Psoas muscle (tissue), 8 donors: ENCODE data around the gene DHRS1. TPM values are rescaled to one million over a fixed set of nuclear protein-coding genes. Genes with fewer than 3 reads are reported as not detected.

Source experiments
- ATAC-seq, 4 donors: fragments of 200-7000 bp; cut with Tn5 transposase; one replicate each; pipeline ENCODE4 v1.9.1; 2020; ENCODE audit warnings: moderate library complexity in 3 of 4, mild to moderate bottlenecking in 2 of 4
- DNase-seq, 2 donors: peaks; one replicate each; pipeline ENCODE4 v3.0.0-alpha.2; 2020
- H3K27ac ChIP-seq: fragments of 200-600 bp; one replicate; pipeline ENCODE4 v1.8.0; 2022
- H3K27me3 ChIP-seq, 3 donors: fragments of 200-600 bp in 1 of 3; one replicate each; pipeline versions ENCODE4 v1.6.1 to v1.8.0; 2013 to 2022; ENCODE audit warnings: low read length in 2 of 3, mild to moderate bottlenecking in 2 of 3, moderate library complexity in 1 of 3; ENCODE audit not compliant: insufficient read depth in 3 of 3
- H3K36me3 ChIP-seq, 2 donors: fragments of 200-600 bp in 1 of 2; one replicate each; pipeline versions ENCODE4 v1.6.1 to v1.8.0; 2013 to 2022; ENCODE audit warnings: low read depth in 1 of 2, mild to moderate bottlenecking in 1 of 2, moderate library complexity in 1 of 2; ENCODE audit not compliant: insufficient read depth in 1 of 2
- H3K4me1 ChIP-seq: fragments of 200-600 bp; one replicate; pipeline ENCODE4 v1.8.0; 2022
- H3K4me3 ChIP-seq: fragments of 200-600 bp; one replicate; pipeline ENCODE4 v1.8.0; 2022; ENCODE audit warnings: mild to moderate bottlenecking
- H3K9me3 ChIP-seq: fragments of 200-600 bp; one replicate; pipeline ENCODE4 v1.8.0; 2022
- WGBS, 3 donors: extraction: QIAGEN DNeasy Blood & Tissue Kit; methylation state at CpG; one replicate each; pipeline versions ENCODE4 v1.1.6 to v1.1.7; 2013; 5-methylcytosine and 5-hydroxymethylcytosine counted together
- intact Hi-C, 2 donors: fragments of 100-400 bp; cut with DNase I; formaldehyde crosslinking; loops; one replicate each; pipeline versions ENCODE4 v1.11.0 to v1.14.2; 2022
- polyA plus RNA-seq, 3 donors: library from polyadenylated mRNA; stranded (reverse); fragments of 200-250 nt; gene quantifications; one replicate each; pipeline ENCODE4 v1.2.3, GENCODE V29; 2013
- total RNA-seq, 4 donors: library from RNA; stranded (reverse); fragmentation: NEBNext Ultra II Directional in 2 of 4; extraction: Animal tissue kit (Norgen Biotek cat#: 25700) in 2 of 4; gene quantifications; one replicate each; pipeline versions ENCODE4 v1.2.1 to v1.2.4, GENCODE V29; 2021 to 2023
- TF ChIP-seq, protein P1 (sequence below): fragments of 200-600 bp; IDR thresholded peaks from one replicate; pipeline ENCODE4 v1.8.0; 2022; ENCODE audit warnings: antibody characterized with exemption
- donor health status: healthy with polysubstance abuse.
- donor health status: DM: no; HTN: no; CAD: no; lungs with moderate emphysema.
- donor health status: Bipolar disorder and iron deficiency.
- donor health status: healthy.
- donor health status: DM: yes; HTN: yes; CAD: no.
- donor health status: DM: no; HTN: no; CAD: no.
- donor health status: DM: no; HTN: no; CAD: no.
- donor health status: DM: yes; HTN: yes; CAD: no.

Gene DHRS1
- total and polyA plus RNA-seq, 7 donors, result 1.5 to 6.4 (median 3.1) TPM

DNA sequence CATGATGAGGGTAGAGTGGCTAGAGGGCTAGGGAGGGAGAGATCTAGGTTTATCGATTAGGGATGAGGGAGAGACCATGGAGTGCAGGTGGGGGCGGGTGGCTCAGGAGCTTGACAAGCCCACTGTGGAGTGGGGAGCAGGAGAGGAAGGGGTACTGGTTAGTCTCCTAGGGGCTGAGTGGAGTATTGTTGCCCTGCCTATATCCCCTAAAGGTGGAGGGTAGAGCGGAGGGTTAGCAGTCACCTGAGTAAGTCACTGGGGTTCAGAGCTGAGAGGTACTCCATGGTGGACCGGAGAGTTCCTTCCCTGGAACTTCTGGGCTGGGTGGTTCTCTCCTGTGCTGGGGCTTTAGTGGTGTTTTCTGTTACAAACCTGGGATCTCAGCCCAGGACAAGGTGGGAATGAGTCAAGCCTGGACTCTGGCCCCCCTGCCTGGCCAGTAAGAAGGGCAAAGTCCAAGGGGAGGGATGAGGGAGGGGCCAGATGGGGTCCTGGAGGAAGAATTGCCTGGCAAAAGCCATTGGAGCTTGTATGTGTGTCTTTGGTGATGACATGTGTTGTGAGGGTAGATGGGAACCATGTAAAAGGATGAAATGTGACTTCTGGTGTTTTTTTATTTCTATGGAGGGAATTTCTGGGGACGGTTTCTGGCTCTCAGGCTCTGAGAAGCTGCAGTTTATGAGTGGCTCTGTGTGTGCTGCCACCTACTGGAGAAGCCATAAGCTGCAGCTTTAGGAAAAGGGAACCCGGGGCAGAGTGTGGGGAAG is 8.2 kb upstream of the DHRS1 start, which contains the start of gene CIDEB:
TSS of gene CIDEB (minus strand) at position 403 of the 767 bp plus-strand sequence. CDS start at position 284, 119 bp downstream.
- H3K27me3 ChIP-seq, result no peaks in the 10 kb centered on the region
- WGBS, 3 donors, result 59 to 62% (median 60%) methylated on average over 6 of the region's 6 CpGs
- peaks cover 13% of the 10 kb centered on the region for H3K4me1 ChIP-seq
- H3K4me3 ChIP-seq, result no peak within 1 kb of the TSS
- TF ChIP-seq, protein P1, sequence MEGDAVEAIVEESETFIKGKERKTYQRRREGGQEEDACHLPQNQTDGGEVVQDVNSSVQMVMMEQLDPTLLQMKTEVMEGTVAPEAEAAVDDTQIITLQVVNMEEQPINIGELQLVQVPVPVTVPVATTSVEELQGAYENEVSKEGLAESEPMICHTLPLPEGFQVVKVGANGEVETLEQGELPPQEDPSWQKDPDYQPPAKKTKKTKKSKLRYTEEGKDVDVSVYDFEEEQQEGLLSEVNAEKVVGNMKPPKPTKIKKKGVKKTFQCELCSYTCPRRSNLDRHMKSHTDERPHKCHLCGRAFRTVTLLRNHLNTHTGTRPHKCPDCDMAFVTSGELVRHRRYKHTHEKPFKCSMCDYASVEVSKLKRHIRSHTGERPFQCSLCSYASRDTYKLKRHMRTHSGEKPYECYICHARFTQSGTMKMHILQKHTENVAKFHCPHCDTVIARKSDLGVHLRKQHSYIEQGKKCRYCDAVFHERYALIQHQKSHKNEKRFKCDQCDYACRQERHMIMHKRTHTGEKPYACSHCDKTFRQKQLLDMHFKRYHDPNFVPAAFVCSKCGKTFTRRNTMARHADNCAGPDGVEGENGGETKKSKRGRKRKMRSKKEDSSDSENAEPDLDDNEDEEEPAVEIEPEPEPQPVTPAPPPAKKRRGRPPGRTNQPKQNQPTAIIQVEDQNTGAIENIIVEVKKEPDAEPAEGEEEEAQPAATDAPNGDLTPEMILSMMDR, result peak; percentile 81
- no peaks in the 10 kb centered on the region for H3K9me3 ChIP-seq
- DNase-seq (peak in 1 of 2 donors; percentile 53), ATAC-seq (peak in 3 of 4 donors; percentile 35 to 57 (median 42))
- H3K27ac ChIP-seq, result no peak within 1 kb of the TSS
- peaks cover 0 to 54% of the 10 kb centered on the region in 2 donors for H3K36me3 ChIP-seq
- intact Hi-C loops, result loop anchor here in 1 of 2 donors (5.0 kb wide), 1 partner anchor 250 kb away; no protein-coding TSS in a partner anchor

DNA sequence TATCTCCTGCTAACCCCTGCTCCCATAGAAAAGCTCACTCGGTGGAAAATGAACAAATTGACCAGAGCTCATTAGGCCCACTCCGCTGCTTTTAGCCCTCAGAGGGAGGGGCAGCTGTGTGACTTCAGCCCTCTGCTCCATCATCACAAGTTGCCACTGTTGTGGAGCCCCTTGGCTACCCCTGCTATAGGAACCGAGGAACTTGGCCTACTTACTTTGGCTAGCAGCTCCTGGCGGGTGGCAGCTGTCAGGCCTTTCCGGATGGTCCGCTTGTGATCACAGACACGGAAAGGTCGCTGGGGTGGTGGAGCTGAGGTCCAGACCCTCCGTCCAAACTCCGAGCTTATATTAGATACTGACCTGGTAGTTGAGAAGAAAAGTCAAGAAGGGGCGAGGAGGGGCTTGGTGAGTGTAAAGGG is 7.6 kb upstream of the DHRS1 start:
- Histone ChIP-seq H3K4me3 (no peak overlapping the region), H3K9me3 (no peaks in the 10 kb centered on the region), H3K27ac (no peak overlapping the region), H3K4me1 (peaks cover 13% of the 10 kb centered on the region), H3K36me3 (peaks cover 0 to 60% of the 10 kb centered on the region in 2 donors), H3K27me3 (no peaks in the 10 kb centered on the region)
- 73 to 82% (median 76%) methylated on average over 11 of the region's 11 CpGs for WGBS, 3 donors
- DNase-seq (no peak), ATAC-seq (no peak)
- intact Hi-C loops, result loop anchor here in 1 of 2 donors (5.0 kb wide), 1 partner anchor 250 kb away; no protein-coding TSS in a partner anchor
- TF ChIP-seq, protein P1, result no peak

DNA sequence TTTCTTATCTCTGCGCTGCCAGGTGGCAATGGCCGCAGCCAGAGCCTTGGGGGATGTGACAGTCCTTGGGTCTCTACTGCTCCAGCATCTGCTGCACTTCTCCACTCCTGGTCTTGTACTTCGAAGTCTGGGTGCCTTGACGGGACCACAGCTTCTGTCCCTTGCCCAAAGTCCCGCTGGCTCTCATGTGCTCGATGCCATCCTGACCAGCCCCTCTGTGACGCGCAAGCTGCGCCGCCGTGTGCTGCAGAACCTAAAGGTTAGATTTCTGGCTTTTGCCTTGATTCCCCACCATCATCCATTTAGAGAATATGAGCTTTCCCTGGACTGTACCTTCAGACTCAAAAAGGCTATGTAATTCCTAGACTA is 4.4 kb upstream of the DHRS1 start:
- Histone ChIP-seq H3K27ac (no peak overlapping the region), H3K9me3 (no peaks in the 10 kb centered on the region), H3K4me3 (no peak overlapping the region), H3K4me1 (peaks cover 14% of the 10 kb centered on the region), H3K36me3 (peaks cover 0 to 74% of the 10 kb centered on the region in 2 donors), H3K27me3 (no peaks in the 10 kb centered on the region)
- WGBS, 3 donors, result 96 to 97% (median 97%) methylated on average over 10 to 11 of the region's 11 CpGs
- DNase-seq (no peak), ATAC-seq (no peak)
- intact Hi-C loops, result no loop called here
- TF ChIP-seq, protein P1, result no peak

DNA sequence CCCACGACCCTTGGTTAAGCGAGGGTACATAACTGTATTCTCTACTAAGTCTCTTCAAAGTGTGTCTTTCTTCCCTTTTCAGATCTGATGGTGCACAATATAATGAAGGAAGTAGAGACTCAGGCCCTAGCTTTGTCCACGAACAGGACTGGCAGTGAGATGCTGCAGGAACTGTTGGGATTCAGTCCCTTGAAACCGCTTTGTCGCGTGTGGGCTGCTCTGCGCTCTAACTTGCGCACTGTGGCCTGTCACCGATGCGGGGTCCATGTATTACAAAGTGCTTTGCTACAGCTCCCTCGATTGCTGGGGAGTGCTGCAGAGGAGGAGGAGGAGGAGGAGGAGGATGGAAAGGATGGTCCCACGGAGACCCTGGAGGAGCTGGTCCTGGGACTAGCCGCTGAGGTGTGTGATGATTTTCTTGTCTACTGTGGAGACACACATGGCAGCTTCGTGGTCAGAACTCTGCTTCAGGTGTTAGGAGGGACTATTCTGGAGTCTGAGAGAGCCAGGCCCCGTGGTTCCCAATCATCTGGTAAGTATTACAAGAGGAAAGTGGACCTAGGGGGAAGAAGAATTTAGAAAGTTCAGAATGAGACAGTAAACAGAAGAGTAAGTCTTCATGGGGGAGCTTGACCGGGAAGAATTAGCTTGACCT is 873 bp upstream of the DHRS1 start:
- no peak for DNase-seq
- WGBS, 3 donors, result 28 to 32% (median 31%) methylated on average over 16 of the region's 16 CpGs
- H3K9me3 ChIP-seq, result no peaks in the 10 kb centered on the region
- peak overlapping the region; percentile 98 for H3K4me3 ChIP-seq
- no peak for ATAC-seq
- TF ChIP-seq, protein P1, result no peak
- H3K27me3 ChIP-seq, result no peaks in the 10 kb centered on the region
- H3K27ac ChIP-seq, result peak overlapping the region; percentile 90
- H3K36me3 ChIP-seq, result peaks cover 0 to 57% of the 10 kb centered on the region in 2 donors
- peaks cover 27% of the 10 kb centered on the region for H3K4me1 ChIP-seq
- intact Hi-C loops, result no loop called here
